ENCODE results near the gene ARHGAP32.

The ARHGAP32 gene

GRCh38 chr11:129192150-129192549, at the start of gene ARHGAP32:
TSS of gene ARHGAP32 (minus strand) at chr11:129192325. CDS start at chr11:129192198, 127 bp downstream.
- no peak for DNase-seq

GRCh38 chr11:129239207-129239606, 47.1 kb upstream of the ARHGAP32 start:
- DNase-seq = no peak

GRCh38 chr11:129237880-129238638, 45.9 kb upstream of the ARHGAP32 start:
- no peak for DNase-seq

GRCh38 chr11:129237456-129237855, 45.3 kb upstream of the ARHGAP32 start:
- no peak for DNase-seq

- no peak for DNase-seq
These were observed 44.7 kb upstream of the ARHGAP32 start for GRCh38 chr11:129236850-129237249.

- no peak for DNase-seq
These were observed 42.9 kb upstream of the ARHGAP32 start for GRCh38 chr11:129234978-129235377.

- no peak for DNase-seq
These were observed 37.9 kb upstream of the ARHGAP32 start for GRCh38 chr11:129230006-129230405.

GRCh38 chr11:129226207-129226798, 34.2 kb upstream of the ARHGAP32 start:
- DNase-seq = no peak

GRCh38 chr11:129225190-129225589, 33.1 kb upstream of the ARHGAP32 start:
- DNase-seq = no peak

GRCh38 chr11:129224538-129224937, 32.4 kb upstream of the ARHGAP32 start:
- no peak for DNase-seq

- DNase-seq = no peak
These were observed 31.6 kb upstream of the ARHGAP32 start for GRCh38 chr11:129223701-129224149.

GRCh38 chr11:129223260-129223659, 31.1 kb upstream of the ARHGAP32 start:
- no peak for DNase-seq

- DNase-seq = no peak
These were observed 30.0 kb upstream of the ARHGAP32 start for GRCh38 chr11:129222158-129222557.

GRCh38 chr11:129215506-129216245, 23.6 kb upstream of the ARHGAP32 start:
- no peak for DNase-seq

GRCh38 chr11:129214710-129215295, 22.7 kb upstream of the ARHGAP32 start:
- DNase-seq = no peak

- no peak for DNase-seq
These were observed 21.1 kb upstream of the ARHGAP32 start for GRCh38 chr11:129213261-129213660.

- DNase-seq = no peak
These were observed 19.3 kb upstream of the ARHGAP32 start for GRCh38 chr11:129211397-129211796.

- DNase-seq = no peak
These were observed 18.7 kb upstream of the ARHGAP32 start for GRCh38 chr11:129210831-129211181.

- no peak for DNase-seq
These were observed 18.0 kb upstream of the ARHGAP32 start for GRCh38 chr11:129209891-129210830.

- DNase-seq = no peak
These were observed 16.7 kb upstream of the ARHGAP32 start for GRCh38 chr11:129208863-129209262.

GRCh38 chr11:129204150-129204838, 12.2 kb upstream of the ARHGAP32 start:
- DNase-seq = no peak

- no peak for DNase-seq
These were observed 10.5 kb upstream of the ARHGAP32 start for GRCh38 chr11:129202646-129203045.
